Mucosa of descending colon (tissue), 3 donors: ENCODE data around the gene DOCK9. TPM values are rescaled to one million over a fixed set of nuclear protein-coding genes. Genes with fewer than 3 reads are reported as not detected.
"Not testable (repeated sequence)": the region's sequence is repeated elsewhere in the genome, so short reads cannot be mapped to it uniquely, and the experiment has no call there.

Source experiments
- ATAC-seq: fragments of 200-7000 bp; cut with Tn5 transposase; one replicate; pipeline ENCODE4 v1.9.1; 2020; ENCODE audit warnings: mild to moderate bottlenecking, moderate library complexity
- DNase-seq, 3 donors: peaks; one replicate each; pipeline ENCODE4 v3.0.0-alpha.2; 2020
- H3K36me3 ChIP-seq: fragments of 200-600 bp; one replicate; pipeline ENCODE4 v1.8.0; 2021; ENCODE audit warnings: low read depth, mild to moderate bottlenecking
- H3K4me1 ChIP-seq: fragments of 200-600 bp; one replicate; pipeline ENCODE4 v1.8.0; 2021; ENCODE audit warnings: low read depth, mild to moderate bottlenecking
- H3K4me3 ChIP-seq: fragments of 200-600 bp; one replicate; pipeline ENCODE4 v1.8.0; 2021; ENCODE audit warnings: mild to moderate bottlenecking
- H3K9me3 ChIP-seq: fragments of 200-600 bp; one replicate; pipeline ENCODE4 v1.8.0; 2021; ENCODE audit warnings: mild to moderate bottlenecking
- intact Hi-C, 2 donors: fragments of 100-400 bp; cut with DNase I in 1 of 2; cut with micrococcal nuclease in 1 of 2; formaldehyde crosslinking; loops; one replicate each; pipeline versions ENCODE4 v1.11.0 to v1.11.1; 2022; cut with DNase I, micrococcal nuclease
- total RNA-seq, 3 donors: library from RNA; stranded (reverse); fragmentation: NEBNext Ultra II Directional in 2 of 3; extraction: Animal tissue kit (Norgen Biotek cat#: 25700) in 2 of 3; gene quantifications; one replicate each; pipeline versions ENCODE4 v1.2.1 to v1.2.4, GENCODE V29; 2021 to 2023
- TF ChIP-seq, protein P1 (sequence below): fragments of 200-600 bp; IDR thresholded peaks from one replicate; pipeline ENCODE4 v1.8.0; 2022; ENCODE audit warnings: antibody characterized with exemption, mild to moderate bottlenecking
- donor health status: DM: no; HTN: no; CAD: no; lungs with moderate emphysema.
- donor health status: DM: no; HTN: no; CAD: no.
- donor health status: DM: no; HTN: yes; CAD: no.

DOCK9 gene
- total RNA-seq, 3 donors from 2014 or later, result 52.0 to 136 (median 54.4) TPM

- ATAC-seq (no peak), DNase-seq (no peak)
- H3K36me3 ChIP-seq, result no peaks in the 10 kb centered on the region
- H3K4me3 ChIP-seq, result no peak overlapping the region
- intact Hi-C loops, result no loop called here
- H3K4me1 ChIP-seq, result no peaks in the 10 kb centered on the region
- H3K9me3 ChIP-seq, result no peaks in the 10 kb centered on the region
- TF ChIP-seq, protein P1, sequence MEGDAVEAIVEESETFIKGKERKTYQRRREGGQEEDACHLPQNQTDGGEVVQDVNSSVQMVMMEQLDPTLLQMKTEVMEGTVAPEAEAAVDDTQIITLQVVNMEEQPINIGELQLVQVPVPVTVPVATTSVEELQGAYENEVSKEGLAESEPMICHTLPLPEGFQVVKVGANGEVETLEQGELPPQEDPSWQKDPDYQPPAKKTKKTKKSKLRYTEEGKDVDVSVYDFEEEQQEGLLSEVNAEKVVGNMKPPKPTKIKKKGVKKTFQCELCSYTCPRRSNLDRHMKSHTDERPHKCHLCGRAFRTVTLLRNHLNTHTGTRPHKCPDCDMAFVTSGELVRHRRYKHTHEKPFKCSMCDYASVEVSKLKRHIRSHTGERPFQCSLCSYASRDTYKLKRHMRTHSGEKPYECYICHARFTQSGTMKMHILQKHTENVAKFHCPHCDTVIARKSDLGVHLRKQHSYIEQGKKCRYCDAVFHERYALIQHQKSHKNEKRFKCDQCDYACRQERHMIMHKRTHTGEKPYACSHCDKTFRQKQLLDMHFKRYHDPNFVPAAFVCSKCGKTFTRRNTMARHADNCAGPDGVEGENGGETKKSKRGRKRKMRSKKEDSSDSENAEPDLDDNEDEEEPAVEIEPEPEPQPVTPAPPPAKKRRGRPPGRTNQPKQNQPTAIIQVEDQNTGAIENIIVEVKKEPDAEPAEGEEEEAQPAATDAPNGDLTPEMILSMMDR, result no peak
These were observed 77.4 kb downstream of the DOCK9 start for GRCh38 chr13:98900442-98900841.

DNA sequence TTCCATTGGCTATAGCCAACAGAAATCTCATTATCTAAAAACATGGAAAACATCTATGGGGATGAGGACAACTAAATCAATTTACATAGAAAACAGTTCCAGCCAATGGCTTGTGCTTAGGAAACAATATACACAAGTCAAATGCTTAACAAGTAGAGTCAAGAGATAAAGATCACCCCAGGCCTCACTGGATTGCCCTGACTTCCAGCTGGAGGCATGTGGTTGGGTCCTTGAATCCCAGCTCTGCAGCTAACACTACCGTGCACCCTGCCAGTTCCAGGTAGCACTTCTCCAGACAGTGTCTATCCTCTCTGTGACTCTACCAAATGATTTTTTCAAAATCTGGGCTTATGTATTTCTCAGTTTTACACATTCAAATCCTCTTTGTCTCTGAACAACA lies 80.2 kb downstream of the DOCK9 start:
- no peaks in the 10 kb centered on the region for H3K36me3 ChIP-seq
- TF ChIP-seq, protein P1, result no peak

GRCh38 chr13:98896868-98897144 lies 81.1 kb downstream of the DOCK9 start:
- H3K36me3 ChIP-seq, result no peaks in the 10 kb centered on the region
- peaks cover 2% of the 10 kb centered on the region for H3K4me1 ChIP-seq
- H3K9me3 ChIP-seq, result no peaks in the 10 kb centered on the region
- no peak for ATAC-seq
- no peak for DNase-seq
- intact Hi-C loops, result no loop called here
- TF ChIP-seq, protein P1, result no peak
- H3K4me3 ChIP-seq, result no peak overlapping the region

More for the DNA sequence above, 80.2 kb downstream of the DOCK9 start:
- intact Hi-C loops, result no loop called here
- DNase-seq, result no peak
- no peak for ATAC-seq
- Histone ChIP-seq H3K4me3 (no peak overlapping the region), H3K9me3 (no peaks in the 10 kb centered on the region), H3K4me1 (no peaks in the 10 kb centered on the region)

- Histone ChIP-seq H3K9me3 (no peaks in the 10 kb centered on the region), H3K36me3 (no peaks in the 10 kb centered on the region), H3K4me3 (no peak overlapping the region), H3K4me1 (peaks cover 6% of the 10 kb centered on the region)
- TF ChIP-seq, protein P1, result no peak
- DNase-seq (no peak), ATAC-seq (no peak)
- intact Hi-C loops, result no loop called here
These were observed 81.6 kb downstream of the DOCK9 start for GRCh38 chr13:98896083-98896867.

DNA sequence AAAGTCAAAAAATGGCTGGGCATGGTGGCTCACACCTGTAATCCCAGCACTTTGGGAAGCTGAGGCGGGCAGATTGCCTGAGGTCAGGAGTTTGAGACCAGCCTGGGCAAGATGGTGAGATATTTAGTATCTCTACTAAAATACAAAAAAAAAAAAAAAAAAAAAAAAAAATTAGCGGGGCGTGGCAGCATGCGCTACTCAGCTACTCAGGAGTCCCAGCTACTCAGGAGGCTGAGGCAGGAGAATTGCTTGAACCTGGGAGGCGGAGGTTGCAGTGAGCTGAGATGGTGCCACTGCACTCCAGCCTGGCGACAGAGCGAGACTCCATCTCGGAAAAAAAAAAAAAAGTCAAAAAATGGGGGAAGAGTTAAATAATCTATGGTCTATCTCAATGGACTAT lies 83.0 kb downstream of the DOCK9 start:
- H3K36me3 ChIP-seq, H3K4me3 ChIP-seq, intact Hi-C loops: not testable (repeated sequence)

GRCh38 chr13:98893371-98893770 lies 84.5 kb downstream of the DOCK9 start:
- TF ChIP-seq, protein P1, result no peak
- Histone ChIP-seq H3K9me3 (no peaks in the 10 kb centered on the region), H3K36me3 (no peaks in the 10 kb centered on the region), H3K4me3 (no peak overlapping the region), H3K4me1 (peaks cover 6% of the 10 kb centered on the region)
- no peak for ATAC-seq
- no peak for DNase-seq
- intact Hi-C loops, result no loop called here

More for the DNA sequence above, 83.0 kb downstream of the DOCK9 start:
- not testable (repeated sequence) for H3K4me1 ChIP-seq, DNase-seq, ATAC-seq, H3K9me3 ChIP-seq
